Measurements from ENCODE around the gene NPIPA8.
"Not testable (repeated sequence)": the region's sequence is repeated elsewhere in the genome, so short reads cannot be mapped to it uniquely, and the experiment has no call there.

The NPIPA8 gene

DNA sequence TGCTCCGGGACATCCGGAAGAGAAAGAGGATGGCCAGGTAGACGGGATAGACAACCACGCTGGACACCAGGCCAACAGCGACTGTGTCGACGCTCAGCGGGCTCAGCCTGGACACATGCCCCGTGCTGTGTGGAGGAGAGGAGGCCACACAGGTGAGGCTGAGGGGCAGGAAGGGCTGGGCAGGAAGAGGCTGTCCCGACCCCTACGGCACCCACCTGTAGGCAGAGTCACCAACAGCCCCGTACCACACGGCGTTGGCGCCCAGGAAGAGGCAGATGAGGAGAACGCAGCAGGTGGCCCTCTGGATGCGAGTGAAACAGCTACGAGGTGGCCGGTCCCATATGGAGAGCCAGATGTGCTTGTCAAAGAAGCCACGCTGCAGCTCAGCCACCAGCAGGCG is at the start of gene NPIPA8:
Gene NPIPA8 (minus strand): TSS at position 101 of the 400 bp plus-strand sequence. CDS start 4,074 bp downstream, outside the sequence.
- not testable (repeated sequence) for DNase-seq (ENCODE audit: low read depth); H3K4me3 ChIP-seq (ENCODE audit: low read length)

DNA sequence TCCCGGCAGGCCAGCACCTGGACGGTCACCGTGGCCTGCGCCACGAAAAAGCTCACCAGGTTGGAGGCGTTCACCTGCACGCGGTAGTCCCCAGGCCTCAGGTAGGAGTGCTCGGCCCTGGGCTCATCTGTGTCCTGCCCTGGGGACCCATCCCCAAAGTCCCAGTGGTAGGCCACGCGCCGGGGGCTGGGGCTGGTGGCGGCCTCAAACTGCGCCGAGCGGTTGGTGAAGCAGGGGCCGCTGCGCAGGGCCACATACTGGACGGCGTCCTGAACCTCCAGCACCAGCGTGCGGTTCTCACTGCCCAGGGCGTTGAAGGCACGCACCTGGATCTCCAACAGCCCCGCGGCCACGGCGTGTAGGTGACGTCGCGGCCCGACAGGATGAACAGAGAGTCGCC is 48.7 kb upstream of the NPIPA8 start:
- not testable (repeated sequence) for DNase-seq (ENCODE audit: low read depth)

GRCh38 chr16:18384869-18385268 is 48.3 kb upstream of the NPIPA8 start:
- not testable (repeated sequence) for DNase-seq (ENCODE audit: low read depth); H3K4me3 ChIP-seq (ENCODE audit: low read length)

More for the DNA sequence above, 48.7 kb upstream of the NPIPA8 start:
- not testable (repeated sequence) for H3K4me3 ChIP-seq (ENCODE audit: low read length)

DNA sequence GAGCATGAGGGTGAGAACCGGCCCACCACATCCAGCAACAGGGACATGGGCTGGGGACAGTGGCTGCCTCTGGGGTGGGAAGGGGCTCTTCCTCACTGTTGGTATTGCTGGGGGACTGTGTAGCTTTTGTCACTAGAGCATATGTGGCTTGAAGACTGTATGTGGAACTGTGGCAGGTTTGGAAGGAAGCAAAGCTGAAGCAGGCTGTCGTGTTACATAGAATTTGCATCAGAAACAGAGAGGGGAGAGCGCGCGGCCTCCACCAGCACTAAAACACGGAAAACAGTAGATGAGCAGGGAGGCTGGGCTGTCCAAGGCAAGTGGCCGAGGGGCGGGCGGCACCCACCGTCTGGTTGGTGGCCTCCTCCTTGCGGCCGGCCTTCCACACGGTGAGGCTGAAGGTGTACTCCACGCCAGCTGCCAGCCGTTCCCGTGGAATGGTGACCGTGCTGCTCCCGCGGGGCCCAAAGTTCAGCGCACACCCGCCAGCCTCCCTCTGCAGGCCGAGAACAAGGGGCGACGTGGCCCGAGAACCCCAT is 47.6 kb upstream of the NPIPA8 start:
- not testable (repeated sequence) for DNase-seq (ENCODE audit: low read depth); H3K4me3 ChIP-seq (ENCODE audit: low read length)

DNA sequence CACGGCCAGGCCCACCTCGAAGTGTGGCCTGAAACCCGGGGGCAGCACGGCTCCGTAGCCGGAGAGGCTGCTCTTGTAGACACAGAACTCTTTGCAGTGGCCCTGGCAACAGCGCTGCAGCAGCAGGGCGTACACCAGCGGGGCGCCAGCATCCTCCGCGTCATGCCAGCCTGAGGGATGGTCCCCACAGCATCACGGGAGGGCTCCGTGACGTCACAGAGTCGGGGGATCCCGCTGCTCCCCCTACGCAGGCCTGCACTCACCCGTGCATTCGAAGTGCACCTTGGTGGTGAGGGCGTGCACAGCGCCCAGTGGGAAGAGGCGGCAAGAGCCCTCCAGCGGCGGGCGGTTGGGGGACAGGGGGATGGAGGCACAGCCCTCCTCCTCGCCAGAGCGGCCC is 46.2 kb upstream of the NPIPA8 start:
- not testable (repeated sequence) for DNase-seq (ENCODE audit: low read depth); H3K4me3 ChIP-seq (ENCODE audit: low read length)

DNA sequence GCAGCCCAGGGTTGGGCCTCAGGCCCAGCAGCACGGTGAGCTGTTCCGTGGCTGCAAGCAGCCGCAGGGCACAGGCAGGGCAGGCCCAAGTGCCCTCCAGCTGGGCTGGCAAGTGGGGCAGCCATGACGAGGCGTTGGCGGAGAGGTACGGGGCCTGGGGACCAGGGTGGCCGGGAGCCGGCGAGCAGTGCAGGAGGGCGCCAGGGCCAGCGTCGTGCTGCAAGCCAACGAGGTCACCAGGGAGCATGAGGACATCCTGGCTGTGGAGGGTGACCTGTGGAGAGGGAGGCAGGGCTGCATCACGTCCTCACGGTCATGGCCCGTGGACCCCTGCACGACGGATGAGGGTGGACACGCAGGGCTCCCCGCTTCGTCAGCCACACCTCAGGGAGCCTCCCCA is 11.2 kb upstream of the NPIPA8 start:
- H3K4me3 ChIP-seq (ENCODE audit: low read length); DNase-seq (ENCODE audit: low read depth): not testable (repeated sequence)

DNA sequence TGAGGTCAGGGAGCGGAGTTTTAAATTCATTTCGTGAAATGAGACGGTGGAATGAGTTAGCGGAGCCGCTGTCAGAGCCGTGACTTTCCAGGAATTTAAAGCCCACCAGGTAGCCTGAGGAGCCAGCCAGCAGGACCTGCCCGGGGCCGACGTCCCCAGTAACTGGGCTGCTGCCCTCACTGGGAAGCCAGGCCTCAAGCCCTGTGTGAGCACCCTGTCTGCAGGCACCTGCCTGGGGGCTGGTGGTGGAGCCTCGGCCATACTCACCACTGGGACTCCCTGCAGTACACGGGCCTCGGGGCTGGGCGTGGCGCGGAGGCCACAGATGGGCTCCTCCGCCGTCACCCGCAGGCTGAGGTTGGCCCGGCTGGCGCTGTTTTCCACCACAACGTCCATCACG is 10.5 kb upstream of the NPIPA8 start:
- DNase-seq (ENCODE audit: low read depth); H3K4me3 ChIP-seq (ENCODE audit: low read length): not testable (repeated sequence)

- not testable (repeated sequence) for H3K4me3 ChIP-seq (ENCODE audit: low read length); DNase-seq (ENCODE audit: low read depth)
These were observed 8.1 kb upstream of the NPIPA8 start for GRCh38 chr16:18344634-18345033.

- DNase-seq (ENCODE audit: low read depth); H3K4me3 ChIP-seq (ENCODE audit: low read length): not testable (repeated sequence)
These were observed 5.5 kb upstream of the NPIPA8 start for GRCh38 chr16:18341986-18342385.

- not testable (repeated sequence) for DNase-seq (ENCODE audit: low read depth); H3K4me3 ChIP-seq (ENCODE audit: low read length)
These were observed 5.0 kb upstream of the NPIPA8 start for GRCh38 chr16:18341417-18341960.

- not testable (repeated sequence) for H3K4me3 ChIP-seq (ENCODE audit: low read length); DNase-seq (ENCODE audit: low read depth)
These were observed 2.7 kb upstream of the NPIPA8 start for GRCh38 chr16:18339210-18339609.

DNA sequence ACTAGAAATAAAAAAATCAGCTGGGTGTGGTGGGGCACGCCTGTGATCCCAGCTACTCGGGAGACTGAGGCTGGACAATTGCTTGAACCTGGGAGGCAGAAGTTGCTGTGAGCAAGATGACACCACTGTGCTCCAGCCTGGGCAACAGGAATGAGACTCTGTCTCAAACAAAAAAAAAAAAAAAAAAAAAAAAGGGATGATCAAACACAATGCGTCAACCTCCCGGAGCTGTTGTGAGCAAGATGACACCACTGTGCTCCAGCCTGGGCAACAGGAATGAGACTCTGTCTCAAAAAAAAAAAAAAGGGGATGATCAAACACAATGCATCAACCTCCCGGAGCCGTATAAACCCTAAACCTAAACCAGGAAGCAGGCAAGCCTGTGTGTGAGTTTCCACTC is 24.7 kb downstream of the NPIPA8 start:
- not testable (repeated sequence) for DNase-seq (ENCODE audit: low read depth); H3K4me3 ChIP-seq (ENCODE audit: low read length)

DNA sequence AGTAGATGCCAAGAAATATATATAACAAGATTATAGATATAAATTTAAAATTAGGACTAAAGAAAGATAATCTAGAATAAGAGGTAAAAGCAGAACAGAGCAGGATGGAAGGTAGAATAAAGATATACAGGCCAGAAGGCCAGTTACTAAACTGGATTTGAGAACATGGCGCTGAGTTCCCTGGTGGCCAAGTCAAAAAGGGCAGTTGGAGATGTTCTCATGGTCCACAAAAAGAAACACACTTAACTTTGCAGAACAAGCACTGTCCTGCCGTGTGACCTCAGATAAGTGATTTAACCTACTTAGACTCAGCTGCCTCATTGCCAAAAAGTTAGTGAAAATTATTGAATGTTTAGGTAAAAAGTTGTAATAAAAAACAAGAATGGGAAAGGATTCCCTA is 27.4 kb downstream of the NPIPA8 start:
- DNase-seq (ENCODE audit: low read depth); H3K4me3 ChIP-seq (ENCODE audit: low read length): not testable (repeated sequence)

DNA sequence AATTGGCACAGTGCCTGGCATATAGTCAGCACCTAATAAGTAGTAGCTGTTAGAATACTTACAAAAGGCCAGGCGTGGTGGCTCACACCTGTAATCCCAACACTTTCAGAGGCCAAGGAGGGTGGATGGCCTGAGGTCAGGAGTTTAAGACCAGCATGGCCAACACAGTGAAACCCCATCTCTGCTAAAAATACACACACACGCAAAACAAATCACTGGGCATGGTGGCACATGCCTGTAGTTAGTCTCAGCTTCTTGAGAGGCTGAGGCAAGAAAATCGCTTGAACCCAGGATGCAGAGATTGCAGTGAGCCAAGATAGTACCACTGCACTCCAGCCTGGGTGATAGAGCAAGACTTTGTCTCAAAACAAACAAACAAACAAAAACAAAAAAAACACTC is 29.3 kb downstream of the NPIPA8 start:
- H3K4me3 ChIP-seq (ENCODE audit: low read length); DNase-seq (ENCODE audit: low read depth): not testable (repeated sequence)

DNA sequence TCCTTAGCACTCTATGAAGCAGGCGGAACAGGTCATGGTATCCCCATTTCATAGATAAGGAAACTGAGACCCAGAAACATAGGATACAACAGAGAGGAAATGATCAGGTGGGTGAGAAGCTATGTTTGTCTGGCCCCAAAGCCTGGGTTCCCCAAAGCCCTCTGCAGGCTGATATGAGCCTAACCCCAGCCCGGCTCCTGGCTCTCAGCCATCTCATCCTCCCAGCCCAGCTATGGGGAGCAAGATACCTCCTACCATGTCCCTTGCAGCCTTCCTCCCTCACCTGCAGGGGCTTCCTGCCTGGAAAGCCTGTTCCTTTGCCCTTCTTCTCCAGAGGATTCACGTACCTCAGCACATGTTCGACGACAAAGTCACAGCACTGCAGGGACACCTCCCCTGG is 30.5 kb downstream of the NPIPA8 start:
- not testable (repeated sequence) for DNase-seq (ENCODE audit: low read depth); H3K4me3 ChIP-seq (ENCODE audit: low read length)

DNA sequence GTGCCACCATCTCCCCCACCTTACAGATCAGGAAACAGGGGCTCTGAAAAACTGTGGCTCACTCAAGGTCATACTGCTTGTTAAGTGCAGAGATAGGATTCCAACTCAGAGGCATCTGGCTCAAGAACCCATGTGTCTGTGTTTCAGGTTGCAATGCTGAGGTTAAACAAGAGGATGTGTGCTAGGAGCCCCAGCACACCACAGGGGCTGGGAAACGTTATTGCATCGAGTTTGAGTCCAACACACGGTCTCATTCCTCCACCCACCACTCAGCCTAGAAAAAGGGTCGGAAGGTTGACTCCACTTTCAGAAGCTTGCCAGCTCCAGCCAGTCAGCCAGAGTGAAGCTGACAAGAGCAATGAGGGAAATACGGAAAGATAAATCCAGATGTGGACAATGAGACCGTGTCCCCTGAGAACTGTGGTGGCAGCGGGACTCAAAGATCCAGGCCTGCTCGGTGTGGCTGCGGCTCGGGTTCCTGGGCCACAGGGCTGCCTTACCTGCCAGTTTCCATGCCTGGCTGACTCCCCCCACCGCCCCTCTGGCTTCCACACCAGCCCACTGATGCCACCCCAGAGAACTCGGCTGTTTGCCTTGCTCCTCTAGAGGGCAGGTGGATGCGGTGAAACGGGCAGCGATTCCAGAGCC is 33.4 kb downstream of the NPIPA8 start:
- not testable (repeated sequence) for H3K4me3 ChIP-seq (ENCODE audit: low read length); DNase-seq (ENCODE audit: low read depth)

DNA sequence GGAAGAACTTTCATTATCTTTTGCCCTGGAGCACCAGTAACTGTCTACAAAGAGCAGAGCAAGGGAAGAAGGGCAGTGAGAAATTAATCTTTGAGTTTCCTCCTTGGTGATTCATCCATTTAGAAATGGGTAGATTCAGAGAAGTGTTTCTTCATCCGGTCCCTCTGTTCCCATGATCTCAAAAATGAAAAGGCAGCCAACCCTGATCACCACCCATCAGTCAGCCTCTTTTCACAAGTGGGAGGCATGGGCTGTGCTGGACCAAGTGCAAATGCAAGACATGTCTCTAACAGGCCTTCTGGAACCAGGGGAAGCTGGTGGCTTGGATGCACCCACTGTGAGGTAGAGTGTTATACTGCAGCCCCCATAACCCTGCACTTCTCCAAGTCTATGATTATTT is 38.8 kb downstream of the NPIPA8 start:
- DNase-seq (ENCODE audit: low read depth); H3K4me3 ChIP-seq (ENCODE audit: low read length): not testable (repeated sequence)

GRCh38 chr16:18296931-18297330 is 39.6 kb downstream of the NPIPA8 start:
- H3K4me3 ChIP-seq (ENCODE audit: low read length); DNase-seq (ENCODE audit: low read depth): not testable (repeated sequence)

GRCh38 chr16:18294371-18294770 is 42.2 kb downstream of the NPIPA8 start:
- H3K4me3 ChIP-seq (ENCODE audit: low read length); DNase-seq (ENCODE audit: low read depth): not testable (repeated sequence)

DNA sequence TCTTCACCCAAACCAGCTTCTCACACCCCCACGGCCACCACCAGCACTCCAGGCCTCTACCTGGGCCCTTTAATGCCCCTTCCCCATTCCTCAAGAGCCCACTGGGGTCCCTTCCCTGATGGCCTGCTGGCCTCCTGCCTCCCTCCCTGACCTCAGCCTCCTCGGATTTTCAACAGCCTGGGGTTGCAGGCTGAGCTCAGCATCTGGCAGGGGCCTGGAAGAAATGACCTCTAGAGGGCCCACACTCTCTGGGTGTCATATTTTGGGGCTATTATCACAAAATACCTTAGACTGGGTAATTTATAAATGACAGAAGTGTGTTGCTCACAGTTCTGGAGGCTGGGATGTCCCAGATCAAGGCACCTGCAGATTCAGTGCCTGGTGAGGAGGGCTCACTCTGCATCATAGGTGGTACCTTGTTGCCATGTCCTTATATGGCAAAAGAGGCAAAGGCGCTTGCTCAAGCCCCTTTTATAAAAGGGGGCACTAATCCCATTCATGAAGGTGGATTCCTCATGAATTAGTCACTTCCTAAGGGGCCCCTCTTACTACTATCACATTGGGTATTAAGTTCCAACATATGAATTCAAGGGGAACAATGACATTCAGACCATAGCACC is 43.1 kb downstream of the NPIPA8 start:
- not testable (repeated sequence) for H3K4me3 ChIP-seq (ENCODE audit: low read length); DNase-seq (ENCODE audit: low read depth)

DNA sequence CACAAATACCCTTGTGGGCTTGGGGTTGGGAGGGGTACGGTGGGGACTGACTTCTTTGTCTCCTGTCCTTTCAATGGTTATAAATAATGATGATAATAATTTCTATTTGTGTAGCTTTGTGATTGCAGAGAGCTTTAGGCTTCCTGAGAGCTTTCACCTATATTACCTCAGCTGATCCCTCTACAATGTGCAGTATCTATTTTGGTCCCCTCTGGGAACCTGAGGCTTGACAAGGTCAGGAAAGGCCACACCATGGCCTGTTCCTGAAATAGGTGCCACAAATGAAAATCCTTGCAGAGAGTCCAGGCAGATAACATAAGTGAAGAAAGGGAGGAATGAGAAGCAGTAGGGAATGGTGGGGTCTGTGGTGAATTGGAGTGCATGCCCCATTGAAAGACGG is 45.6 kb downstream of the NPIPA8 start:
- H3K4me3 ChIP-seq (ENCODE audit: low read length); DNase-seq (ENCODE audit: low read depth): not testable (repeated sequence)
